Fibroblast of lung (primary cell): ENCODE results near the gene TMEM233. TPM values are rescaled to one million over a fixed set of nuclear protein-coding genes. Genes with fewer than 3 reads are reported as not detected.
"Not testable (repeated sequence)": the region's sequence is repeated elsewhere in the genome, so short reads cannot be mapped to it uniquely, and the experiment has no call there.

Source experiments
- DNase-seq, 2 donors: peaks; one replicate each; pipeline versions ENCODE4 v3.0.0 to v3.0.0-alpha.2; 2010; ENCODE audit warnings: low read depth in 2 of 2
- H2AFZ ChIP-seq: 2 replicates; pipeline ENCODE4 v1.5.1; 2012; ENCODE audit warnings: low read length, control low read depth, inconsistent platforms
- H3K27ac ChIP-seq: 2 replicates; pipeline ENCODE4 v1.5.1; 2011; ENCODE audit warnings: low read length, control low read depth; ENCODE audit not compliant: insufficient read depth
- H3K27me3 ChIP-seq: 2 replicates; pipeline ENCODE4 v1.5.1; 2011; ENCODE audit warnings: mild to moderate bottlenecking, low read length; ENCODE audit not compliant: control insufficient read depth, insufficient read depth
- H3K36me3 ChIP-seq: 2 replicates; pipeline ENCODE4 v1.5.1; 2011; ENCODE audit warnings: low read length; ENCODE audit not compliant: control insufficient read depth, insufficient read depth
- H3K4me1 ChIP-seq: 2 replicates; pipeline ENCODE4 v1.5.1; 2011; ENCODE audit warnings: low read length; ENCODE audit not compliant: control insufficient read depth, insufficient read depth; ENCODE audit errors: extremely low read depth
- H3K4me2 ChIP-seq: 2 replicates; pipeline ENCODE4 v1.5.1; 2011; ENCODE audit warnings: low read length, control low read depth; ENCODE audit not compliant: insufficient read depth; ENCODE audit errors: extremely low read depth
- H3K4me3 ChIP-seq, 4 experiments: fragments of 200-600 bp in 1 of 4; sonication (generic) in 1 of 4; replicated peaks in 1 of 4; 2 replicates each; pipeline ENCODE4 v1.5.1; 2011 to 2016; ENCODE audit warnings: low read length in 4 of 4, low read depth in 3 of 4, mild to moderate bottlenecking in 3 of 4, control low read depth in 2 of 4, inconsistent platforms in 1 of 4, mixed read lengths in 1 of 4; ENCODE audit not compliant: insufficient read depth in 1 of 4; ENCODE audit errors: control extremely low read depth in 1 of 4
- H3K79me2 ChIP-seq: 2 replicates; pipeline ENCODE4 v1.5.1; 2012; ENCODE audit warnings: mild to moderate bottlenecking, low read length, inconsistent platforms; ENCODE audit not compliant: control insufficient read depth, insufficient read depth
- H3K9ac ChIP-seq: 2 replicates; pipeline ENCODE4 v1.5.1; 2011; ENCODE audit warnings: mild to moderate bottlenecking, low read length, control low read depth; ENCODE audit not compliant: insufficient read depth
- H3K9me3 ChIP-seq: 2 replicates; pipeline ENCODE4 v1.5.1; 2012; ENCODE audit warnings: low read depth, low read length; ENCODE audit not compliant: control insufficient read depth, insufficient read depth
- H4K20me1 ChIP-seq: 2 replicates; pipeline ENCODE4 v1.5.1; 2011; ENCODE audit warnings: low read length; ENCODE audit not compliant: control insufficient read depth, insufficient read depth; ENCODE audit errors: extremely low read depth
- EZH2 ChIP-seq: IDR thresholded peaks from 2 replicates; pipeline ENCODE4 v1.5.1; 2012; ENCODE audit warnings: low read length, control low read depth, mild to moderate bottlenecking; ENCODE audit errors: missing control alignments
- polyA plus RNA-seq, 2 donors: library from polyadenylated mRNA; depleted of rRNA in 1 of 2; stranded (reverse) in 1 of 2; unstranded in 1 of 2; fragments of >200 nt; gene quantifications; 2 replicates each; pipeline ENCODE4 v1.2.1, GENCODE V29; 2011 to 2012; ENCODE audit warnings: missing spikeins in 1 of 2
- total RNA-seq: library from RNA; depleted of rRNA; stranded (reverse); fragments of >200 nt; gene quantifications from 2 replicates; pipeline ENCODE4 v1.2.1, GENCODE V29; 2014
- TF ChIP-seq, protein P1 (sequence below), 2 donors: IDR thresholded peaks in 1 of 2; conservative IDR thresholded peaks in 1 of 2; 1 replicate in 1 of 2; 2 replicates in 1 of 2; pipeline ENCODE4 v1.5.1; 2011 to 2012; ENCODE audit warnings: low read length in 2 of 2, control low read depth in 1 of 2, inconsistent platforms in 1 of 2, low read depth in 1 of 2, mild to moderate bottlenecking in 1 of 2

TMEM233 gene
- total and polyA plus RNA-seq, 2 donors (not counting 1 experiment from before 2014, with no cell fraction given), result under 0.01 TPM; not detected in 1

GRCh38 chr12:119652665-119653064, 59.1 kb downstream of the TMEM233 start:
- no peaks in the 10 kb centered on the region for H4K20me1 ChIP-seq
- H3K79me2 ChIP-seq, result no peaks in the 10 kb centered on the region
- H2AFZ ChIP-seq, result no peak overlapping the region
- no peaks in the 10 kb centered on the region for H3K4me1 ChIP-seq
- no peak overlapping the region for H3K4me2 ChIP-seq
- H3K36me3 ChIP-seq, result no peaks in the 10 kb centered on the region
- TF ChIP-seq, protein P1, sequence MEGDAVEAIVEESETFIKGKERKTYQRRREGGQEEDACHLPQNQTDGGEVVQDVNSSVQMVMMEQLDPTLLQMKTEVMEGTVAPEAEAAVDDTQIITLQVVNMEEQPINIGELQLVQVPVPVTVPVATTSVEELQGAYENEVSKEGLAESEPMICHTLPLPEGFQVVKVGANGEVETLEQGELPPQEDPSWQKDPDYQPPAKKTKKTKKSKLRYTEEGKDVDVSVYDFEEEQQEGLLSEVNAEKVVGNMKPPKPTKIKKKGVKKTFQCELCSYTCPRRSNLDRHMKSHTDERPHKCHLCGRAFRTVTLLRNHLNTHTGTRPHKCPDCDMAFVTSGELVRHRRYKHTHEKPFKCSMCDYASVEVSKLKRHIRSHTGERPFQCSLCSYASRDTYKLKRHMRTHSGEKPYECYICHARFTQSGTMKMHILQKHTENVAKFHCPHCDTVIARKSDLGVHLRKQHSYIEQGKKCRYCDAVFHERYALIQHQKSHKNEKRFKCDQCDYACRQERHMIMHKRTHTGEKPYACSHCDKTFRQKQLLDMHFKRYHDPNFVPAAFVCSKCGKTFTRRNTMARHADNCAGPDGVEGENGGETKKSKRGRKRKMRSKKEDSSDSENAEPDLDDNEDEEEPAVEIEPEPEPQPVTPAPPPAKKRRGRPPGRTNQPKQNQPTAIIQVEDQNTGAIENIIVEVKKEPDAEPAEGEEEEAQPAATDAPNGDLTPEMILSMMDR (conservative IDR thresholded peaks at IDR 0.05 in 1 of 2, IDR thresholded peaks at IDR 0.05 in 1 of 2; ENCODE audit: low read depth in 1 of 2, low read length in 2 of 2), result no peak
- TF ChIP-seq EZH2, result no peak
- H3K9ac ChIP-seq, result no peak overlapping the region
- H3K4me3 ChIP-seq, result no peak overlapping the region
- DNase-seq, result no peak
- no peaks in the 10 kb centered on the region for H3K9me3 ChIP-seq
- no peaks in the 10 kb centered on the region for H3K27me3 ChIP-seq
- H3K27ac ChIP-seq, result no peak overlapping the region

DNA sequence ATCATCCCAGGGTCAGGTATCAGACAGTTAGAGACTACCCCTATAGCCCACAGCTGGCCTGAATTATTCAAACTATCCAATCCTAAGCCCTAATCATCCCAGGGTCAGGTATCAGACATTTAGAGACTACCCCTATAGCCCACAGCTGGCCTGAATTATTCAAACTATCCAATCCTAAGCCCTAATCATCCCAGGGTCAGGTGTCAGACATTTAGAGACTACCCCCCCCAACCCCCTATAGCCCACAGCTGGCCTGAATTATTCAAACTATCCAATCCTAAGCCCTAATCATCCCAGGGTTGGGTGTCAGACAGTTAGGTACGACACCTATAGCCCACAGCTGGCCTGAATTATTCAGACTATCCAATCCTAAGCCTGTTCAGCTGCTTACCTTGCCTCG, 63.4 kb downstream of the TMEM233 start:
- DNase-seq, H3K27me3 ChIP-seq, H3K4me2 ChIP-seq, H3K4me1 ChIP-seq, H3K36me3 ChIP-seq, H3K27ac ChIP-seq, H3K4me3 ChIP-seq, H3K79me2 ChIP-seq, H3K9me3 ChIP-seq, H3K9ac ChIP-seq, H2AFZ ChIP-seq, H4K20me1 ChIP-seq: not testable (repeated sequence)

DNA sequence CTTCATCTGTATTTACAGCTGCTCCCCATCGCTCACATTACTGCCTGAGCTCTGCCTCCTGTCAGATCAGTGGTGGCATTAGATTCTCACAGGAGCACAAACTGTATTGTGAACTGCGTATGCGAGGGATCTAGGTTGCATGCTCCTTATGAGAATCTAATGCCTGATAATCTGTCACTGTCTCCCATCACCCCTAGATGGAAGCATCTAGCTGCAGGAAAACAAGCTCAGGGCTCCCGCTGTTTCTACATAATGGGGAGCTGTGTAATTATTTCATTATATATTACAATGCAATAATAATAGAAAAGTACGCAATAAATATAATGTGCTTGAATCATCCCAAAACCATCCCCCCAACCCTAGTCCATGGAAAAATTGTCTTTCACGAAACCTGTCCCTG, 64.6 kb downstream of the TMEM233 start:
- H3K4me2 ChIP-seq, H3K27ac ChIP-seq, H3K4me3 ChIP-seq, H4K20me1 ChIP-seq, H3K27me3 ChIP-seq, H3K4me1 ChIP-seq, DNase-seq, H3K36me3 ChIP-seq, H3K9me3 ChIP-seq, H3K9ac ChIP-seq, H2AFZ ChIP-seq, H3K79me2 ChIP-seq: not testable (repeated sequence)

- Histone ChIP-seq H2AFZ (no peak overlapping the region), H3K4me3 (no peak overlapping the region), H3K9ac (no peak overlapping the region), H3K27me3 (no peaks in the 10 kb centered on the region), H3K9me3 (no peaks in the 10 kb centered on the region), H3K79me2 (no peaks in the 10 kb centered on the region), H3K27ac (no peak overlapping the region), H3K36me3 (no peaks in the 10 kb centered on the region), H3K4me1 (no peaks in the 10 kb centered on the region), H3K4me2 (no peak overlapping the region), H4K20me1 (no peaks in the 10 kb centered on the region)
- DNase-seq, result peak in 1 of 2 donors; percentile 34
- TF ChIP-seq EZH2, result no peak
- TF ChIP-seq, protein P1 (conservative IDR thresholded peaks at IDR 0.05 in 1 of 2, IDR thresholded peaks at IDR 0.05 in 1 of 2; ENCODE audit: low read depth in 1 of 2, low read length in 2 of 2), result peak; percentile 97 to 99
These were observed 65.8 kb downstream of the TMEM233 start for GRCh38 chr12:119659289-119659897.
